K562 (cell line): ENCODE measurements around the gene OSCP1. TPM values are rescaled to one million over a fixed set of nuclear protein-coding genes. Genes with fewer than 3 reads are reported as not detected.

Experiments
- ATAC-seq: fragments of 200-7000 bp; cut with Tn5 transposase; 3 replicates; pipeline ENCODE4 v1.9.1; 2020; ENCODE audit warnings: moderate library complexity
- BruUV-seq: library from RNA; stranded (reverse); fragments of 400-500 nt; replicated peaks from 2 replicates; lab custom pipeline; 2021; lab: Mats Ljungman, UMichigan
- CTCF ChIA-PET: fragments of 300-600 bp; formaldehyde crosslinking; extraction: SDS; loops from one replicate; lab custom pipeline; 2021; ENCODE audit warnings: low intra/inter-chr PET ratio; lab: Yijun Ruan, JAX
- POLR2A ChIA-PET: fragments of 300-600, 350-650 bp; sonication (Branson Sonifier 250); formaldehyde crosslinking; extraction: SDS; loops from one replicate; lab custom pipeline; 2021; ENCODE audit warnings: antibody characterized with exemption, inconsistent platforms; lab: Yijun Ruan, JAX
- DNase-seq, 4 experiments: peaks; one replicate each; pipeline versions ENCODE4 v3.0.0 to v3.0.0-alpha.2; 2011 to 2018; ENCODE audit warnings: low spot score in 3 of 4, mixed read lengths in 3 of 4; ENCODE audit errors: extremely low read depth in 1 of 4
- FAIRE-seq: peaks from 2 replicates; lab custom pipeline; 2011; peaks lifted over from hg19 to GRCh38; lab: Jason Lieb, UNC
- H2AFZ ChIP-seq: 2 replicates; pipeline ENCODE4 v1.6.0; 2011; ENCODE audit warnings: low read depth, low read length, control low read depth, inconsistent platforms
- H3K27ac ChIP-seq: fragments of 200-600 bp; 3 replicates; pipeline ENCODE4 v1.8.0; 2011; ENCODE audit warnings: low read depth, mild to moderate bottlenecking, control low read depth, inconsistent platforms, low read length, moderate library complexity, mixed read lengths; ENCODE audit errors: extremely low read depth
- H3K27me3 ChIP-seq, 2 experiments: fragments of 300-600 bp in 1 of 2; 2 replicates in 1 of 2; 3 replicates in 1 of 2; pipeline versions ENCODE4 v1.6.0 to v1.8.0; 2011; ENCODE audit warnings: inconsistent platforms in 2 of 2, low read length in 2 of 2, mild to moderate bottlenecking in 1 of 2, mixed read lengths in 1 of 2, moderate library complexity in 1 of 2; ENCODE audit not compliant: control insufficient read depth in 2 of 2, insufficient read depth in 2 of 2
- H3K36me3 ChIP-seq: fragments of 300-600 bp; 3 replicates; pipeline ENCODE4 v1.8.0; 2011; ENCODE audit warnings: mild to moderate bottlenecking, low read length, inconsistent platforms; ENCODE audit not compliant: control insufficient read depth, insufficient read depth
- H3K4me1 ChIP-seq, 2 experiments: fragments of 200-600 bp in 1 of 2; replicated peaks in 1 of 2; 2 replicates in 1 of 2; 3 replicates in 1 of 2; pipeline versions ENCODE4 v1.5.1 to v1.8.0; 2011; ENCODE audit warnings: inconsistent platforms in 2 of 2, low read length in 2 of 2, mild to moderate bottlenecking in 1 of 2, mixed read lengths in 1 of 2, moderate library complexity in 1 of 2; ENCODE audit not compliant: control insufficient read depth in 2 of 2, insufficient read depth in 2 of 2
- H3K4me2 ChIP-seq: 2 replicates; pipeline ENCODE4 v1.6.1; 2011; ENCODE audit warnings: low read length, control low read depth, inconsistent platforms, mixed read lengths; ENCODE audit not compliant: insufficient read depth
- H3K4me3 ChIP-seq: fragments of 200-600 bp; sonication (generic), shearing (Covaris generic); 2 replicates; pipeline ENCODE4 v1.5.1; 2016; ENCODE audit warnings: control low read depth, inconsistent platforms
- H3K79me2 ChIP-seq: fragments of 200-600 bp; 3 replicates; pipeline ENCODE4 v1.8.0; 2011; ENCODE audit warnings: low read length, inconsistent platforms; ENCODE audit not compliant: control insufficient read depth, insufficient read depth
- H3K9ac ChIP-seq, 2 experiments: 2 replicates each; pipeline versions ENCODE4 v1.6.0 to v1.6.1; 2011; ENCODE audit warnings: low read depth in 2 of 2, low read length in 2 of 2, control low read depth in 1 of 2, inconsistent platforms in 1 of 2, mild to moderate bottlenecking in 1 of 2, mixed read lengths in 1 of 2; ENCODE audit not compliant: insufficient read depth in 1 of 2
- H3K9me1 ChIP-seq: one replicate; pipeline ENCODE4 v1.6.0; 2011; ENCODE audit warnings: inconsistent platforms, mild to moderate bottlenecking, low read length, moderate library complexity; ENCODE audit not compliant: control insufficient read depth, insufficient read depth
- H3K9me3 ChIP-seq: replicated peaks from 2 replicates; pipeline ENCODE4 v1.5.1; 2011; ENCODE audit warnings: low read depth, low read length, inconsistent platforms; ENCODE audit not compliant: control insufficient read depth, insufficient read depth
- H4K20me1 ChIP-seq: replicated peaks from 2 replicates; pipeline ENCODE4 v1.6.1; 2011; ENCODE audit warnings: low read length, inconsistent platforms, mixed read lengths; ENCODE audit not compliant: control insufficient read depth, insufficient read depth
- E2F6 ChIP-seq, 2 experiments: IDR thresholded peaks; 2 replicates each; pipeline ENCODE4 v1.6.1; 2011; ENCODE audit warnings: borderline replicate concordance in 1 of 2, control low read depth in 1 of 2, low read depth in 1 of 2, low read length in 1 of 2, mild to moderate bottlenecking in 1 of 2, mixed read lengths in 1 of 2, moderate library complexity in 1 of 2; ENCODE audit not compliant: insufficient read depth in 1 of 2, insufficient read length in 1 of 2, poor library complexity in 1 of 2, severe bottlenecking in 1 of 2; ENCODE audit errors: extremely low read depth in 1 of 2
- SREBF1 ChIP-seq: fragments of 150-350 bp; IDR thresholded peaks from 2 replicates; pipeline ENCODE4 v1.6.1; 2014; ENCODE audit warnings: antibody characterized with exemption, low read depth, low read length, borderline replicate concordance
- ZNF511 ChIP-seq: sonication (generic); formaldehyde crosslinking; IDR thresholded peaks from 2 replicates; pipeline ENCODE4 v1.8.0; 2022; ENCODE audit warnings: mild to moderate bottlenecking, missing genetic modification reagents
- WGBS: fragments of 100-300 bp; shearing (Covaris generic); methylation state at CpG from one replicate; pipeline ENCODE4 v1.1.6; 2016; ENCODE audit warnings: low coverage, mixed read lengths; ENCODE audit not compliant: insufficient coverage; ENCODE audit errors: missing lambda C conversion rate; 5-methylcytosine and 5-hydroxymethylcytosine counted together
- in situ Hi-C: fragments of 300-500 bp; cut with MboI; formaldehyde crosslinking; loops from 4 replicates; pipeline ENCODE4 v1.15.0; 2018; ENCODE audit warnings: inconsistent platforms, mixed read lengths
- intact Hi-C: fragments of 100-400 bp; cut with micrococcal nuclease; formaldehyde crosslinking; loops from 2 replicates; pipeline ENCODE4 v1.14.2; 2022
- polyA plus RNA-seq, 8 experiments: library from polyadenylated mRNA; depleted of rRNA in 4 of 8; stranded (reverse) in 5 of 8; unstranded in 3 of 8; fragments of >200 nt; fragmentation: Nextera tagmentation in 2 of 8; fragmentation: Illumina TruSeq in 1 of 8; extraction: Ambion mirVana in 2 of 8; extraction: Trizol in 1 of 8; gene quantifications; 2 replicates each; pipeline versions ENCODE4 v1.2.1 to v1.2.3, GENCODE V29; 2011 to 2014; ENCODE audit warnings: inconsistent platforms in 1 of 8, missing spikeins in 1 of 8
- total RNA-seq, 7 experiments: library from RNA; depleted of rRNA in 6 of 7; stranded (reverse); fragments of >200 nt in 6 of 7; fragmentation: Illumina TruSeq in 2 of 7; extraction: Trizol in 2 of 7; gene quantifications; 2 replicates each; pipeline versions ENCODE4 v1.2.1 to v1.2.3, GENCODE V29; 2011 to 2021; ENCODE audit warnings: low replicate concordance in 1 of 7
- TF ChIP-seq, protein P1 (sequence below): sonication (generic); formaldehyde crosslinking; IDR thresholded peaks from 2 replicates; pipeline ENCODE4 v1.5.0; 2020; ENCODE audit warnings: missing genetic modification reagents

The OSCP1 gene
- total and polyA plus RNA-seq, 9 of the 15 experiments (the other 6 are each of a cell fraction or from before 2014, with no cell fraction given): 0.15 to 0.40 (median 0.33) TPM; not detected in 5

DNA sequence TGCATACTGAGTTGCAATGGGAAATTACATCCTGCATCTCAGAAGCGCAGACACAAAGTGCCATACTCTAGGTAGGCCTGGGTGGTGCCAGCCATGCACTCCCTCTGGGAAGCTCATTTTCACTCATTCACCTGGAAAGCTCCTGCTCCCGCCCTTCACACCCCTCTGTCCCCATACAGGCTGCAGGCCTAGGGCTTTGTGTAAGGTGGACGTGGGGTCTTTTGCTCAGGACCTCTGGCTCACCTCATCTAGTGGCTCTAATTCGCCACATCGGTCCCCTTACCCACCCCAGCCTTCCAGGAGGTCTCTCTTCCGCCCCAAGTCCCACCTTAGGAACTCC, 13.2 kb upstream of the OSCP1 start:
- H3K79me2 ChIP-seq: peaks cover 28% of the 10 kb centered on the region
- peaks cover 16 to 24% of the 10 kb centered on the region in 2 experiments for H3K4me1 ChIP-seq
- no peaks in the 10 kb centered on the region for H3K9me3 ChIP-seq
- H3K27ac ChIP-seq: peak overlapping the region; percentile 97
- peak overlapping the region; percentile 93 for H3K4me3 ChIP-seq
- BruUV-seq: TSS peak; percentile 37
- WGBS: 4% methylated on average over 6 of the region's 6 CpGs
- H3K36me3 ChIP-seq: peaks cover 43% of the 10 kb centered on the region
- no peaks in the 10 kb centered on the region for H3K27me3 ChIP-seq
- DNase-seq: peak in 2 of 4 experiments; percentile 37 to 54
- no peaks in the 10 kb centered on the region for H4K20me1 ChIP-seq
- in situ Hi-C loops (no loop called here), intact Hi-C loops (no loop called here)
- POLR2A ChIA-PET: interaction anchor here (0.8 to 3.9 kb wide), 9 partner anchors 9 to 303 kb away, joined by 3 to 37 read pairs (median 6); partner anchors contain the start of gene CSF3R
- no peak for FAIRE-seq
- H3K9ac ChIP-seq: peak overlapping the region; percentile 94 to 98
- peak; percentile 11 for ATAC-seq
- H2AFZ ChIP-seq: peak overlapping the region; percentile 78
- TF ChIP-seq E2F6 (IDR thresholded peaks at IDR 0.05; ENCODE audit: borderline replicate concordance in 1 of 2, extremely low read depth in 1 of 2, insufficient read depth in 1 of 2, insufficient read length in 1 of 2, low read depth in 1 of 2, low read length in 1 of 2, poor library complexity in 1 of 2, severe bottlenecking in 1 of 2) (peak in 1 of 2 experiments; percentile 9), ZNF511 (CRISPR knock-in tag) (no peak), SREBF1 (no peak)
- TF ChIP-seq, protein P1, sequence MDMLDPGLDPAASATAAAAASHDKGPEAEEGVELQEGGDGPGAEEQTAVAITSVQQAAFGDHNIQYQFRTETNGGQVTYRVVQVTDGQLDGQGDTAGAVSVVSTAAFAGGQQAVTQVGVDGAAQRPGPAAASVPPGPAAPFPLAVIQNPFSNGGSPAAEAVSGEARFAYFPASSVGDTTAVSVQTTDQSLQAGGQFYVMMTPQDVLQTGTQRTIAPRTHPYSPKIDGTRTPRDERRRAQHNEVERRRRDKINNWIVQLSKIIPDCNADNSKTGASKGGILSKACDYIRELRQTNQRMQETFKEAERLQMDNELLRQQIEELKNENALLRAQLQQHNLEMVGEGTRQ: peak; percentile 19; the same call in 1 of the 2 replicates
- H3K4me2 ChIP-seq: peak overlapping the region; percentile 94
- H3K9me1 ChIP-seq: peaks cover 2% of the 10 kb centered on the region
- CTCF ChIA-PET: no interaction called here
